ENCODE measurements around the gene PTBP3. TPM values are rescaled to one million over a fixed set of nuclear protein-coding genes. Genes with fewer than 3 reads are reported as not detected.
A peak's percentile ranks its signal among the peaks of the same experiment; 100 is the strongest.
"Not testable (repeated sequence)": the region's sequence is repeated elsewhere in the genome, so short reads cannot be mapped to it uniquely, and the experiment has no call there.

The PTBP3 gene
- total RNA-seq, 1 donor from 2014 or later: 56.7 TPM

- H3K36me3 Mint-ChIP-seq (ENCODE audit: low read depth): peaks cover 20% of the 10 kb centered on the region
Observed at GRCh38 chr9:112286926-112287325, 46.5 kb downstream of the PTBP3 start.

DNA sequence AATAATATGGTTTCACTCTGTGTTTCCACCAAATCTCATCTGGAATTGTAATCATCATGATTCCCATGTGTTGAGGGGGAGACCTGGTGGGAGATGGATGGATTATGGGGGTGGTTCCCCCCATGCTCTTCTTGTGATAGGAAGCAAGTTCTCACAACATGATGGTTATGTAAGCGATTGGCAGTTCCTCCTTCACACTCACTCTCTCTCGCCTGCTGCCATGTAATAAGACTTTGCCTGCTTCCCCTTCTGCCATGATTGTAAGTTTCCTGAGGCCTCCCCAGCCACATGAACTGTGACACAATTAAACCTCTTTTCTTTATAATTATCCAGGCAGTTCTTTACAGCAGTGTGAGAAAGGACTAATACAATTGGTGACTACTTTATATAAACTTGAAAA lies 48.4 kb downstream of the PTBP3 start:
- H3K27ac Mint-ChIP-seq (ENCODE audit: unreplicated experiment): no peak overlapping the region
- DNase-seq (ENCODE audit: low spot score): no peak
- H3K27me3 Mint-ChIP-seq (ENCODE audit: low read depth): no peaks in the 10 kb centered on the region
- H3K4me1 Mint-ChIP-seq (ENCODE audit: low read depth): peaks cover 53% of the 10 kb centered on the region
- TF ChIP-seq CTCF (IDR thresholded peaks at IDR 0.05): no peak
- H3K36me3 Mint-ChIP-seq (ENCODE audit: low read depth): peaks cover 17% of the 10 kb centered on the region
- no peak overlapping the region for H3K4me3 Mint-ChIP-seq (ENCODE audit: unreplicated experiment)
- H3K9me3 Mint-ChIP-seq (ENCODE audit: low read depth): peaks cover 8% of the 10 kb centered on the region

More at GRCh38 chr9:112286926-112287325, 46.5 kb downstream of the PTBP3 start:
- no peak for DNase-seq (ENCODE audit: low spot score)
- Mint-ChIP-seq H3K27ac (ENCODE audit: unreplicated experiment) (no peak overlapping the region), H3K27me3 (ENCODE audit: low read depth) (no peaks in the 10 kb centered on the region), H3K4me3 (ENCODE audit: unreplicated experiment) (no peak overlapping the region), H3K4me1 (ENCODE audit: low read depth) (peaks cover 44% of the 10 kb centered on the region), H3K9me3 (ENCODE audit: low read depth) (peaks cover 11% of the 10 kb centered on the region)
- no peak for TF ChIP-seq CTCF (IDR thresholded peaks at IDR 0.05)

DNA sequence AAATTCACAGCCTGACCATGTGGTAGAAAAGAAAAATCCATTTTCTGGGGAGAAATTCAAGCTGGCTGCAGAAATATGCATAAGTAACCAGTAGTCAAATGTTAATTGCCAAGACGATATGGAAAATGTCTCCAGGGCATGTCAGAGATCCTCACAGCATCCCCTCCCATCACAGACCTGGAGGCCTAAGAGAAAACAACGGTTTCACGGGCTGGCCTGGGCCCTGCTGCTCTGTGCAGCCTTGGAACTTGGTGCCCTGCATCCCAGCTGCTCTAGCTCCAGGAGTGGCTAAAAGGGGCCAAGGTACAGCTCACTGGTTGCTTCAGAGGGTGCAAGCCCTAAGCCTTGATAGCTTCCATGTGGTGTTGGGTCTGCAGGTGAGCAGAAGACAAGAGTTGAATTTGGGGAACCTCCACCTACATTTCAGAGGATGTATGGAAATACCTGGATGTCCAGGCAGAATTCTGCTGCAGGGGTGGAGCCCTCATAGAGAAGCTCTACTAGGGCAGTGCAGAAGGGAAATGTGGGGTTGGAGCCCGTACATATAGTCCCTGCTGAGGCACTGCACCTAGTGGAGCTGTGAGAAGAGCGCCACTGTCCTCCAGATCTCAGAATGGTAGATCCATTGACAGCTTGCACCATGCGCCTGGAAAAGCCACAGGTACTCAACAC lies 49.7 kb downstream of the PTBP3 start:
- DNase-seq (ENCODE audit: low spot score): no peak
- H3K27ac Mint-ChIP-seq (ENCODE audit: unreplicated experiment): no peak overlapping the region
- no peak for TF ChIP-seq CTCF (IDR thresholded peaks at IDR 0.05)
- no peak overlapping the region for H3K4me3 Mint-ChIP-seq (ENCODE audit: unreplicated experiment)
- peaks cover 8% of the 10 kb centered on the region for H3K9me3 Mint-ChIP-seq (ENCODE audit: low read depth)
- H3K27me3 Mint-ChIP-seq (ENCODE audit: low read depth): no peaks in the 10 kb centered on the region
- H3K4me1 Mint-ChIP-seq (ENCODE audit: low read depth): peaks cover 49% of the 10 kb centered on the region
- H3K36me3 Mint-ChIP-seq (ENCODE audit: low read depth): peaks cover 17% of the 10 kb centered on the region

- not testable (repeated sequence) for H3K4me3 Mint-ChIP-seq (ENCODE audit: unreplicated experiment); H3K9me3 Mint-ChIP-seq (ENCODE audit: low read depth); DNase-seq (ENCODE audit: low spot score); H3K27me3 Mint-ChIP-seq (ENCODE audit: low read depth)
- Mint-ChIP-seq H3K36me3 (ENCODE audit: low read depth) (peaks cover 15% of the 10 kb centered on the region), H3K27ac (ENCODE audit: unreplicated experiment) (peak overlapping the region; percentile 6), H3K4me1 (ENCODE audit: low read depth) (peaks cover 40% of the 10 kb centered on the region)
Observed at GRCh38 chr9:112282841-112283240, 50.6 kb downstream of the PTBP3 start.

DNA sequence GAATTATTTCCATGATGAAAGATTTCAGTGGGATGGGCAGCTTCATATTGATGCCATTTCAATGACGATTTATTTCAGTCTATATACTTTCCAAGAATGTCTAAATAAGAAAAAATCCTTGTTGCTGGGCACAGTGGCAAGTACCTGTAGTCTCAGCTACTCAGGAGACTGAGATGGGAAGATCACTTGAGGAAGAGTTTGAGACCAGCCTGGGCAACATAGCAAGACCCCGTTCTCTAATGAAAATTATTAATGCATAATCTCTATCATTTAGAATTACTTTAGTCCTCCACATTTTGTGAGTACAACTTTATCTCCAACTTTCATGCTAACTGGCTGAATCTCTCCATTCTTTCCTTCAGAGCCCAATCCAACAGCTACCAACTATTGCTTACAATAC lies 52.5 kb downstream of the PTBP3 start:
- Mint-ChIP-seq H3K4me1 (ENCODE audit: low read depth) (peaks cover 25% of the 10 kb centered on the region), H3K27ac (ENCODE audit: unreplicated experiment) (peak overlapping the region; percentile 0), H3K27me3 (ENCODE audit: low read depth) (no peaks in the 10 kb centered on the region), H3K4me3 (ENCODE audit: unreplicated experiment) (no peak overlapping the region), H3K9me3 (ENCODE audit: low read depth) (peaks cover 8% of the 10 kb centered on the region), H3K36me3 (ENCODE audit: low read depth) (peaks cover 13% of the 10 kb centered on the region)
- DNase-seq (ENCODE audit: low spot score): no peak
- TF ChIP-seq CTCF (IDR thresholded peaks at IDR 0.05): no peak

GRCh38 chr9:112279501-112279900 lies 53.9 kb downstream of the PTBP3 start:
- H3K27ac Mint-ChIP-seq (ENCODE audit: unreplicated experiment): no peak overlapping the region
- no peak overlapping the region for H3K4me3 Mint-ChIP-seq (ENCODE audit: unreplicated experiment)
- no peak for TF ChIP-seq CTCF (IDR thresholded peaks at IDR 0.05)
- peaks cover 6% of the 10 kb centered on the region for H3K9me3 Mint-ChIP-seq (ENCODE audit: low read depth)
- H3K27me3 Mint-ChIP-seq (ENCODE audit: low read depth): no peaks in the 10 kb centered on the region
- no peak for DNase-seq (ENCODE audit: low spot score)
- H3K4me1 Mint-ChIP-seq (ENCODE audit: low read depth): peaks cover 31% of the 10 kb centered on the region
- H3K36me3 Mint-ChIP-seq (ENCODE audit: low read depth): peaks cover 9% of the 10 kb centered on the region
